Hepatocyte (in vitro differentiated cells): ENCODE results near the gene SERPINA3. TPM values are rescaled to one million over a fixed set of nuclear protein-coding genes. Genes with fewer than 3 reads are reported as not detected.

ENCODE experiments used
- DNase-seq: peaks from one replicate; pipeline ENCODE4 v3.0.0-alpha.2; 2016; ENCODE audit warnings: low spot score
- H2AFZ ChIP-seq: fragments of 200-600 bp; sonication (generic); 2 replicates; pipeline ENCODE4 v1.6.0; 2016; ENCODE audit warnings: antibody characterized with exemption, mild to moderate bottlenecking
- H3K27ac ChIP-seq: fragments of 200-600 bp; sonication (generic); 2 replicates; pipeline ENCODE4 v1.5.1; 2016; ENCODE audit warnings: mild to moderate bottlenecking
- H3K27me3 ChIP-seq: fragments of 200-600 bp; sonication (generic); 2 replicates; pipeline ENCODE4 v1.6.1; 2016
- H3K36me3 ChIP-seq: fragments of 200-600 bp; sonication (generic); replicated peaks from 2 replicates; pipeline ENCODE4 v1.5.1; 2016; ENCODE audit warnings: low read depth; ENCODE audit not compliant: insufficient read depth
- H3K4me1 ChIP-seq: fragments of 200-600 bp; sonication (generic); 2 replicates; pipeline ENCODE4 v1.5.1; 2016; ENCODE audit warnings: mild to moderate bottlenecking, moderate library complexity; ENCODE audit not compliant: insufficient read depth
- H3K4me2 ChIP-seq: fragments of 200-600 bp; sonication (generic); 2 replicates; pipeline ENCODE4 v1.6.0; 2016
- H3K4me3 ChIP-seq: fragments of 200-600 bp; sonication (generic); 2 replicates; pipeline ENCODE4 v1.5.1; 2016; ENCODE audit warnings: mild to moderate bottlenecking
- H3K79me2 ChIP-seq: fragments of 200-600 bp; sonication (generic); 2 replicates; pipeline ENCODE4 v1.6.0; 2017; ENCODE audit warnings: mild to moderate bottlenecking
- H3K9me2 ChIP-seq: fragments of 200-600 bp; sonication (generic); replicated peaks from 2 replicates; pipeline ENCODE4 v1.6.0; 2017; ENCODE audit warnings: mild to moderate bottlenecking; ENCODE audit not compliant: insufficient read depth
- H3K9me3 ChIP-seq: fragments of 200-600 bp; sonication (generic); 2 replicates; pipeline ENCODE4 v1.5.1; 2016; ENCODE audit warnings: low read depth, mild to moderate bottlenecking
- H4K20me1 ChIP-seq: fragments of 200-600 bp; sonication (generic); 2 replicates; pipeline ENCODE4 v1.6.0; 2016; ENCODE audit warnings: mild to moderate bottlenecking; ENCODE audit not compliant: insufficient read depth, poor library complexity, severe bottlenecking
- CTCF ChIP-seq: fragments of 200-600 bp; sonication (generic); IDR thresholded peaks from 2 replicates; pipeline ENCODE4 v1.5.1; 2016; ENCODE audit warnings: antibody characterized with exemption, mild to moderate bottlenecking; ENCODE audit not compliant: poor library complexity
- EZH2 ChIP-seq: fragments of 200-600 bp; sonication (generic); IDR thresholded peaks from 2 replicates; pipeline ENCODE4 v1.6.1; 2016; ENCODE audit warnings: antibody characterized with exemption, mild to moderate bottlenecking, borderline replicate concordance
- EZH2phosphoT487 ChIP-seq: fragments of 200-600 bp; sonication (generic); IDR thresholded peaks from one replicate; pipeline ENCODE4 v1.6.1; 2018; ENCODE audit warnings: antibody characterized with exemption, mild to moderate bottlenecking, low read depth, moderate library complexity; ENCODE audit not compliant: unreplicated experiment, severe bottlenecking
- WGBS: methylation state at CpG from one replicate; pipeline ENCODE4 v1.1.6; 2016; ENCODE audit warnings: low lambda C conversion rate; ENCODE audit errors: missing lambda C conversion rate; 5-methylcytosine and 5-hydroxymethylcytosine counted together
- polyA plus RNA-seq: library from polyadenylated mRNA; unstranded; fragments of >200 nt; fragmentation: Nextera tagmentation; extraction: Ambion mirVana; gene quantifications from 2 replicates; pipeline ENCODE4 v1.2.1, GENCODE V29; 2016
- total RNA-seq: library from RNA; depleted of rRNA; stranded (reverse); fragments of >200 nt; gene quantifications from 2 replicates; pipeline ENCODE4 v1.2.3, GENCODE V29; 2014

Gene SERPINA3
- total and polyA plus RNA-seq, 2 experiments from 2014 or later, result 359 to 457 TPM

GRCh38 chr14:94631050-94631449 lies 18.9 kb downstream of the SERPINA3 start:
- no peak overlapping the region for H3K4me3 ChIP-seq
- no peaks in the 10 kb centered on the region for H3K4me1 ChIP-seq
- 100% methylated on average over 1 of the region's 1 CpG for whole genome bisulfite sequencing
- no peak overlapping the region for H2AFZ ChIP-seq
- H3K9me3 ChIP-seq, result no peaks in the 10 kb centered on the region
- TF ChIP-seq EZH2 (no peak), EZH2phosphoT487 (no peak)
- H3K4me2 ChIP-seq, result no peak overlapping the region
- no peak overlapping the region for H3K27ac ChIP-seq
- H3K9me2 ChIP-seq, result no peaks in the 10 kb centered on the region
- H4K20me1 ChIP-seq, result no peaks in the 10 kb centered on the region
- H3K27me3 ChIP-seq, result no peaks in the 10 kb centered on the region
- no peaks in the 10 kb centered on the region for H3K36me3 ChIP-seq
- no peak for DNase-seq
- no peaks in the 10 kb centered on the region for H3K79me2 ChIP-seq

GRCh38 chr14:94631536-94632304 lies 19.5 kb downstream of the SERPINA3 start:
- H3K27me3 ChIP-seq, result no peaks in the 10 kb centered on the region
- no peaks in the 10 kb centered on the region for H3K36me3 ChIP-seq
- no peaks in the 10 kb centered on the region for H3K9me3 ChIP-seq
- no peaks in the 10 kb centered on the region for H3K4me1 ChIP-seq
- no peak for DNase-seq
- no peak overlapping the region for H2AFZ ChIP-seq
- no peak overlapping the region for H3K27ac ChIP-seq
- no peaks in the 10 kb centered on the region for H3K9me2 ChIP-seq
- no peaks in the 10 kb centered on the region for H4K20me1 ChIP-seq
- H3K4me2 ChIP-seq, result no peak overlapping the region
- H3K4me3 ChIP-seq, result no peak overlapping the region
- H3K79me2 ChIP-seq, result no peaks in the 10 kb centered on the region
- TF ChIP-seq CTCF (no peak), EZH2 (no peak), EZH2phosphoT487 (no peak)
- WGBS, result 90% methylated on average over 7 of the region's 7 CpGs

- H2AFZ ChIP-seq, result no peak overlapping the region
These were observed 20.1 kb downstream of the SERPINA3 start for GRCh38 chr14:94632305-94632590.

GRCh38 chr14:94633121-94633520 lies 20.9 kb downstream of the SERPINA3 start:
- WGBS, result 84% methylated on average over 6 of the region's 6 CpGs

More at GRCh38 chr14:94632305-94632590, 20.1 kb downstream of the SERPINA3 start:
- H3K4me1 ChIP-seq, result no peaks in the 10 kb centered on the region
- H3K36me3 ChIP-seq, result no peaks in the 10 kb centered on the region
- H3K9me3 ChIP-seq, result no peaks in the 10 kb centered on the region
- no peaks in the 10 kb centered on the region for H3K9me2 ChIP-seq
- no peak overlapping the region for H3K27ac ChIP-seq
- H4K20me1 ChIP-seq, result no peaks in the 10 kb centered on the region
- no peak overlapping the region for H3K4me2 ChIP-seq
- H3K27me3 ChIP-seq, result no peaks in the 10 kb centered on the region
- DNase-seq, result no peak
- no peak overlapping the region for H3K4me3 ChIP-seq
- H3K79me2 ChIP-seq, result no peaks in the 10 kb centered on the region
- TF ChIP-seq CTCF, result no peak
- WGBS, result 88% methylated on average over 4 of the region's 4 CpGs

More at GRCh38 chr14:94633121-94633520, 20.9 kb downstream of the SERPINA3 start:
- no peak for TF ChIP-seq EZH2phosphoT487
- no peak for TF ChIP-seq CTCF
- Histone ChIP-seq H3K79me2 (no peaks in the 10 kb centered on the region), H3K27ac (no peak overlapping the region), H3K9me3 (no peaks in the 10 kb centered on the region), H3K4me3 (no peak overlapping the region), H3K9me2 (no peaks in the 10 kb centered on the region), H2AFZ (no peak overlapping the region), H3K4me2 (no peak overlapping the region), H3K36me3 (no peaks in the 10 kb centered on the region), H3K4me1 (no peaks in the 10 kb centered on the region), H3K27me3 (no peaks in the 10 kb centered on the region), H4K20me1 (no peaks in the 10 kb centered on the region)
- DNase-seq, result no peak
